IMR-90 (cell line): ENCODE data around the gene IFIT3. TPM values are rescaled to one million over a fixed set of nuclear protein-coding genes. Genes with fewer than 3 reads are reported as not detected.

Experiments used
- ATAC-seq: fragments of 200-7000 bp; cut with Tn5 transposase; 2 replicates; pipeline ENCODE4 v1.9.1; 2020; ENCODE audit warnings: low read depth, mild to moderate bottlenecking, moderate library complexity
- BruUV-seq: library from RNA; stranded (reverse); fragments of 400-500 nt; replicated peaks from 2 replicates; lab custom pipeline; 2021; lab: Mats Ljungman, UMichigan
- CTCF ChIA-PET: fragments of 300-600 bp; formaldehyde crosslinking; extraction: SDS; loops from one replicate; lab custom pipeline; 2021; ENCODE audit warnings: antibody characterized with exemption; lab: Yijun Ruan, JAX
- POLR2A ChIA-PET: fragments of 300-600 bp; sonication (Branson Sonifier 250); formaldehyde crosslinking; loops from one replicate; lab custom pipeline; 2022; ENCODE audit warnings: antibody characterized with exemption; ENCODE audit not compliant: unreplicated experiment; lab: Charles Lee
- DNase-seq: peaks from one replicate; pipeline ENCODE4 v3.0.0; 2013
- H2AFZ ChIP-seq: replicated peaks from 2 replicates; pipeline ENCODE3; 2013; ENCODE audit warnings: low read length, mild to moderate bottlenecking; ENCODE audit not compliant: poor library complexity
- H2AK5ac ChIP-seq: 2 replicates; pipeline ENCODE4 v1.6.1; 2013; ENCODE audit warnings: low read depth, low read length, inconsistent platforms
- H2AK9ac ChIP-seq: replicated peaks from 2 replicates; pipeline ENCODE3; 2013; ENCODE audit warnings: mild to moderate bottlenecking, low read depth, low read length, moderate library complexity; ENCODE audit not compliant: poor library complexity
- H2BK120ac ChIP-seq: 2 replicates; pipeline ENCODE4 v1.6.1; 2013; ENCODE audit warnings: low read depth, low read length, inconsistent platforms
- H2BK15ac ChIP-seq: 3 replicates; pipeline ENCODE4 v1.6.1; 2013; ENCODE audit warnings: low read depth, low read length, inconsistent platforms
- H2BK20ac ChIP-seq: 2 replicates; pipeline ENCODE4 v1.6.1; 2013; ENCODE audit warnings: low read depth, mild to moderate bottlenecking, inconsistent platforms, low read length, moderate library complexity
- H2BK5ac ChIP-seq: 2 replicates; pipeline ENCODE4 v1.6.1; 2013; ENCODE audit warnings: mild to moderate bottlenecking, low read depth, low read length, inconsistent platforms; ENCODE audit not compliant: poor library complexity, severe bottlenecking
- H3K14ac ChIP-seq: replicated peaks from 2 replicates; pipeline ENCODE4 v1.6.1; 2013; ENCODE audit warnings: low read depth, low read length, inconsistent platforms
- H3K18ac ChIP-seq: 2 replicates; pipeline ENCODE4 v1.6.1; 2013; ENCODE audit warnings: low read depth, low read length, control low read depth
- H3K23ac ChIP-seq: 2 replicates; pipeline ENCODE4 v1.6.1; 2013; ENCODE audit warnings: low read depth, low read length, inconsistent platforms
- H3K27ac ChIP-seq: 2 replicates; pipeline ENCODE4 v1.5.1; 2013; ENCODE audit warnings: mild to moderate bottlenecking, control low read depth, low read length; ENCODE audit not compliant: insufficient read depth
- H3K27me3 ChIP-seq: 2 replicates; pipeline ENCODE4 v1.6.1; 2013; ENCODE audit warnings: low read length; ENCODE audit not compliant: control insufficient read depth, insufficient read depth
- H3K36me3 ChIP-seq: 2 replicates; pipeline ENCODE4 v1.6.1; 2013; ENCODE audit warnings: low read length, mixed read lengths; ENCODE audit not compliant: control insufficient read depth, insufficient read depth
- H3K4ac ChIP-seq: 2 replicates; pipeline ENCODE4 v1.6.1; 2013; ENCODE audit warnings: low read depth, low read length, inconsistent platforms
- H3K4me1 ChIP-seq: 2 replicates; pipeline ENCODE4 v1.6.1; 2013; ENCODE audit warnings: low read length, mixed read lengths; ENCODE audit not compliant: control insufficient read depth, insufficient read depth
- H3K4me2 ChIP-seq: 2 replicates; pipeline ENCODE4 v1.6.1; 2013; ENCODE audit warnings: low read depth, mild to moderate bottlenecking, control low read depth, low read length, moderate library complexity
- H3K4me3 ChIP-seq: 2 replicates; pipeline ENCODE4 v1.5.1; 2013; ENCODE audit warnings: low read depth, mild to moderate bottlenecking, control low read depth, low read length, moderate library complexity; ENCODE audit not compliant: insufficient read depth
- H3K56ac ChIP-seq: 2 replicates; pipeline ENCODE4 v1.6.1; 2013; ENCODE audit warnings: low read length, inconsistent platforms; ENCODE audit not compliant: insufficient read depth; ENCODE audit errors: extremely low read depth
- H3K79me1 ChIP-seq, 2 experiments: 2 replicates each; pipeline ENCODE4 v1.6.1; 2013; ENCODE audit warnings: low read length in 2 of 2, inconsistent platforms in 1 of 2, low read depth in 1 of 2
- H3K9ac ChIP-seq: 2 replicates; pipeline ENCODE4 v1.6.1; 2013; ENCODE audit warnings: low read depth, low read length, control low read depth
- H3K9me1 ChIP-seq: 2 replicates; pipeline ENCODE4 v1.6.1; 2013; ENCODE audit warnings: low read length, inconsistent platforms; ENCODE audit not compliant: insufficient read depth
- H3K9me3 ChIP-seq: 2 replicates; pipeline ENCODE4 v1.6.1; 2013; ENCODE audit warnings: low read length; ENCODE audit not compliant: control insufficient read depth, insufficient read depth
- H4K20me1 ChIP-seq: 2 replicates; pipeline ENCODE4 v1.6.1; 2013; ENCODE audit warnings: low read length, inconsistent platforms; ENCODE audit not compliant: insufficient read depth
- H4K5ac ChIP-seq: 2 replicates; pipeline ENCODE4 v1.6.1; 2013; ENCODE audit warnings: mild to moderate bottlenecking, low read depth, low read length, control low read depth
- H4K8ac ChIP-seq, 2 experiments: 2 replicates each; pipeline ENCODE4 v1.6.1; 2013; ENCODE audit warnings: low read depth in 2 of 2, low read length in 2 of 2, control low read depth in 1 of 2, inconsistent platforms in 1 of 2
- H4K91ac ChIP-seq: 2 replicates; pipeline ENCODE4 v1.6.1; 2013; ENCODE audit warnings: low read depth, low read length, inconsistent platforms; ENCODE audit not compliant: insufficient read depth
- BHLHE40 ChIP-seq: fragments of 150-350 bp; IDR thresholded peaks from 2 replicates; pipeline ENCODE4 v1.6.1; 2016; ENCODE audit warnings: mild to moderate bottlenecking, low read depth, low read length
- CHD1 ChIP-seq: IDR thresholded peaks from 2 replicates; pipeline ENCODE4 v1.6.1; 2012; ENCODE audit warnings: low read depth, low read length, improper control_type of control experiment
- MAFK ChIP-seq: IDR thresholded peaks from 2 replicates; pipeline ENCODE4 v1.6.1; 2012; ENCODE audit warnings: low read depth, low read length, improper control_type of control experiment
- NFE2L2 ChIP-seq: fragments of 150-350 bp; IDR thresholded peaks from 2 replicates; pipeline ENCODE4 v1.6.1; 2016; ENCODE audit warnings: low read depth, mild to moderate bottlenecking, low read length
- RAD21 ChIP-seq: IDR thresholded peaks from 2 replicates; pipeline ENCODE4 v1.6.1; 2012; ENCODE audit warnings: low read length, improper control_type of control experiment
- RCOR1 ChIP-seq: IDR thresholded peaks from 2 replicates; pipeline ENCODE4 v1.6.1; 2012; ENCODE audit warnings: mild to moderate bottlenecking, low read length, improper control_type of control experiment; ENCODE audit not compliant: insufficient replicate concordance
- RFX5 ChIP-seq: IDR thresholded peaks from 2 replicates; pipeline ENCODE4 v1.8.0; 2012; ENCODE audit warnings: low read depth, mild to moderate bottlenecking, low read length, moderate library complexity
- SMC3 ChIP-seq: fragments of 150-350 bp; IDR thresholded peaks from 2 replicates; pipeline ENCODE4 v1.6.1; 2016; ENCODE audit warnings: low read depth, mild to moderate bottlenecking, antibody characterized with exemption, low read length, moderate library complexity
- WGBS, 2 experiments: methylation state at CpG; one replicate each; pipeline versions ENCODE4 v1.1.5 to v1.1.7; 2013; ENCODE audit warnings: missing lambda C conversion rate in 2 of 2; ENCODE audit not compliant: insufficient read length in 1 of 2; ENCODE audit errors: extremely low coverage in 2 of 2; 5-methylcytosine and 5-hydroxymethylcytosine counted together
- dilution Hi-C: fragments of 300-500 bp; cut with HindIII; formaldehyde crosslinking; loops from one replicate; pipeline ENCODE4 v1.14.3; 2018; ENCODE audit warnings: low sequenced_read_pairs; ENCODE audit not compliant: unreplicated experiment
- in situ Hi-C: fragments of 300-500 bp; cut with MboI; formaldehyde crosslinking; loops from 3 replicates; pipeline ENCODE4 v1.14.3; 2019; ENCODE audit warnings: low sequenced_read_pairs, inconsistent platforms, mixed read lengths
- intact Hi-C: fragments of 100-400 bp; cut with micrococcal nuclease; formaldehyde crosslinking; loops from 2 replicates; pipeline ENCODE4 v1.10.0; 2022
- polyA plus RNA-seq, 3 experiments: library from polyadenylated mRNA; depleted of rRNA; stranded (reverse); fragments of >200 nt; gene quantifications; 2 replicates each; pipeline ENCODE4 v1.2.3, GENCODE V29; 2012; ENCODE audit warnings: low replicate concordance in 1 of 3
- total RNA-seq: library from RNA; depleted of rRNA; stranded (reverse); fragments of >200 nt; gene quantifications from 2 replicates; pipeline ENCODE4 v1.2.3, GENCODE V29; 2012

The IFIT3 gene
- total and polyA plus RNA-seq, 2 of the 4 experiments (the other 2 are of a cell fraction), result 3.5 to 7.3 TPM

- intact Hi-C loops (no loop called here), dilution Hi-C loops (no loop called here), in situ Hi-C loops (no loop called here)
- H3K9ac ChIP-seq, result no peak within 1 kb of the TSS
- no peak within 1 kb of the TSS for H3K23ac ChIP-seq
- no peak within 1 kb of the TSS for H2AK9ac ChIP-seq
- no peak within 1 kb of the TSS for H4K5ac ChIP-seq
- no peak within 1 kb of the TSS for H2BK5ac ChIP-seq
- H3K4me2 ChIP-seq, result no peak within 1 kb of the TSS
- BruUV-seq, result no TSS peak
- ChIA-PET CTCF (interaction anchor here (0.6 to 1.1 kb wide), 2 partner anchors 9 to 15 kb away, joined by 3 read pairs; partner anchors contain the start of gene IFIT1), POLR2A (no interaction called here)
- H4K8ac ChIP-seq, result no peak within 1 kb of the TSS
- peaks cover 6% of the 10 kb centered on the region for H3K4me1 ChIP-seq
- no peak for TF ChIP-seq RFX5
- no peak for TF ChIP-seq BHLHE40
- TF ChIP-seq RCOR1, result no peak
- no peak for TF ChIP-seq SMC3
- no peak for TF ChIP-seq MAFK
- no peak for TF ChIP-seq NFE2L2
- TF ChIP-seq RAD21, result no peak
- no peak for TF ChIP-seq CHD1
- H2BK15ac ChIP-seq, result no peak within 1 kb of the TSS
- H3K36me3 ChIP-seq, result no peaks in the 10 kb centered on the region
- H3K4ac ChIP-seq, result no peak within 1 kb of the TSS
- no peak within 1 kb of the TSS for H2BK20ac ChIP-seq
- H3K56ac ChIP-seq, result no peak within 1 kb of the TSS
- H3K14ac ChIP-seq, result no peak within 1 kb of the TSS
- H3K18ac ChIP-seq, result no peak within 1 kb of the TSS
- peaks cover 6% of the 10 kb centered on the region for H3K9me1 ChIP-seq
- no peaks in the 10 kb centered on the region for H3K9me3 ChIP-seq
- no peak within 1 kb of the TSS for H2BK120ac ChIP-seq
- no peaks in the 10 kb centered on the region for H3K27me3 ChIP-seq
- no peaks in the 10 kb centered on the region for H3K79me1 ChIP-seq
- no peak within 1 kb of the TSS for H3K27ac ChIP-seq
- ATAC-seq (no peak), DNase-seq (no peak)
- no peak within 1 kb of the TSS for H3K4me3 ChIP-seq
- H4K20me1 ChIP-seq, result peaks cover 8% of the 10 kb centered on the region; the same call in 1 of the 2 replicates
- H4K91ac ChIP-seq, result no peak within 1 kb of the TSS
- H2AFZ ChIP-seq, result no peak within 1 kb of the TSS
- 89% methylated on average over 4 of the region's 5 CpGs; no CpG with 5 or more reads in 1 of the 2 experiments for WGBS, 2 experiments
- H2AK5ac ChIP-seq, result no peak within 1 kb of the TSS
These were observed 50.2 kb downstream of the IFIT3 start, which contains the start of gene IFIT1B for GRCh38 chr10:89377705-89378637. IFIT1B (plus strand) TSS chr10:89378056; CDS start chr10:89378136, 80 bp downstream.
